GM23338 (cell line): ENCODE results near the gene DNAJC22. TPM values are rescaled to one million over a fixed set of nuclear protein-coding genes. Genes with fewer than 3 reads are reported as not detected.

Source experiments
- ATAC-seq: fragments of 200-7000 bp; cut with Tn5 transposase; 3 replicates; pipeline ENCODE4 v1.9.1; 2020
- DNase-seq: peaks from one replicate; pipeline ENCODE4 v3.0.0-alpha.2; 2015; ENCODE audit warnings: low spot score
- H2AFZ ChIP-seq: fragments of 200-600 bp; sonication (generic); 2 replicates; pipeline ENCODE4 v1.8.0; 2016; ENCODE audit warnings: antibody characterized with exemption, mild to moderate bottlenecking, moderate library complexity
- H3F3A ChIP-seq: fragments of 200-600 bp; sonication (generic); replicated peaks from 2 replicates; pipeline ENCODE4 v1.8.0; 2017; ENCODE audit warnings: antibody characterized with exemption, mixed run types, low read depth
- H3K27ac ChIP-seq: fragments of 200-600 bp; sonication (generic); 2 replicates; pipeline ENCODE4 v1.6.1; 2016; ENCODE audit warnings: low read depth
- H3K27me3 ChIP-seq: fragments of 200-600 bp; sonication (generic); 2 replicates; pipeline ENCODE4 v1.8.0; 2016; ENCODE audit warnings: mild to moderate bottlenecking, mixed run types, moderate library complexity; ENCODE audit not compliant: insufficient read depth
- H3K36me3 ChIP-seq: fragments of 200-600 bp; sonication (generic); 2 replicates; pipeline ENCODE4 v1.8.0; 2016; ENCODE audit warnings: mild to moderate bottlenecking; ENCODE audit not compliant: insufficient read depth
- H3K4me1 ChIP-seq: fragments of 200-600 bp; sonication (generic); 2 replicates; pipeline ENCODE4 v1.8.0; 2016; ENCODE audit warnings: mild to moderate bottlenecking, moderate library complexity; ENCODE audit not compliant: insufficient read depth
- H3K4me2 ChIP-seq: fragments of 200-600 bp; sonication (generic); 2 replicates; pipeline ENCODE4 v1.7.1; 2017; ENCODE audit warnings: mixed run types
- H3K4me3 ChIP-seq: fragments of 200-600 bp; sonication (generic); 2 replicates; pipeline ENCODE4 v1.6.1; 2016; ENCODE audit warnings: mixed run types
- H3K79me2 ChIP-seq: fragments of 200-600 bp; sonication (generic); replicated peaks from 2 replicates; pipeline ENCODE4 v1.8.0; 2017; ENCODE audit warnings: mild to moderate bottlenecking; ENCODE audit not compliant: insufficient read depth
- H3K9me2 ChIP-seq: fragments of 200-600 bp; sonication (generic); 2 replicates; pipeline ENCODE4 v1.8.0; 2017; ENCODE audit not compliant: insufficient read depth
- H4K20me1 ChIP-seq: fragments of 200-600 bp; sonication (generic); replicated peaks from 2 replicates; pipeline ENCODE4 v1.8.0; 2017; ENCODE audit warnings: mild to moderate bottlenecking; ENCODE audit not compliant: insufficient read depth
- H3K27ac Mint-ChIP-seq: 2 replicates; pipeline ENCODE4 v1.8.0; 2020; ENCODE audit warnings: inconsistent platforms, mild to moderate bottlenecking, moderate library complexity, mixed read lengths
- H3K27me3 Mint-ChIP-seq: 3 replicates; pipeline ENCODE4 v1.8.0; 2022; ENCODE audit warnings: low read depth, mild to moderate bottlenecking, moderate library complexity, mixed read lengths, inconsistent platforms; ENCODE audit not compliant: insufficient read depth, poor library complexity
- H3K36me3 Mint-ChIP-seq: 3 replicates; pipeline ENCODE4 v1.8.0; 2021; ENCODE audit warnings: low read depth, mild to moderate bottlenecking, inconsistent platforms, moderate library complexity, mixed read lengths
- H3K4me1 Mint-ChIP-seq: 3 replicates; pipeline ENCODE4 v1.8.0; 2020; ENCODE audit warnings: mild to moderate bottlenecking, inconsistent platforms, mixed read lengths
- H3K4me3 Mint-ChIP-seq: 3 replicates; pipeline ENCODE4 v1.8.0; 2021; ENCODE audit warnings: moderate library complexity, mild to moderate bottlenecking, inconsistent platforms, mixed read lengths
- H3K9me3 Mint-ChIP-seq: 3 replicates; pipeline ENCODE4 v1.8.0; 2020; ENCODE audit warnings: moderate library complexity, mild to moderate bottlenecking, inconsistent platforms, mixed read lengths
- CREB1 ChIP-seq: fragments of 250-450 bp; sonication (Bioruptor Pico); IDR thresholded peaks from 2 replicates; pipeline ENCODE4 v1.5.0; 2020; ENCODE audit warnings: low read depth, mild to moderate bottlenecking, moderate library complexity
- EZH2 ChIP-seq: fragments of 200-600 bp; sonication (generic); IDR thresholded peaks from one replicate; pipeline ENCODE4 v1.8.0; 2017; ENCODE audit warnings: antibody characterized with exemption, mild to moderate bottlenecking, low read depth; ENCODE audit not compliant: unreplicated experiment
- EZH2phosphoT487 ChIP-seq: fragments of 200-600 bp; sonication (generic); IDR thresholded peaks from one replicate; pipeline ENCODE4 v1.8.1; 2018; ENCODE audit warnings: antibody characterized with exemption; ENCODE audit not compliant: unreplicated experiment
- JUNB ChIP-seq: IDR thresholded peaks from one replicate; pipeline ENCODE4 v1.6.1; 2016; ENCODE audit warnings: antibody characterized with exemption; ENCODE audit not compliant: unreplicated experiment
- NANOG ChIP-seq: IDR thresholded peaks from 2 replicates; pipeline ENCODE4 v1.6.1; 2016; ENCODE audit warnings: antibody characterized with exemption, borderline replicate concordance
- POLR2AphosphoS5 ChIP-seq: IDR thresholded peaks from 2 replicates; pipeline ENCODE4 v1.6.1; 2016; ENCODE audit warnings: antibody characterized with exemption, low read depth
- STAT1 ChIP-seq: IDR thresholded peaks from one replicate; pipeline ENCODE4 v1.6.1; 2016; ENCODE audit warnings: antibody characterized with exemption; ENCODE audit not compliant: unreplicated experiment
- ZNF114 ChIP-seq: fragments of 250-450 bp; sonication (Bioruptor Pico); IDR thresholded peaks from 2 replicates; pipeline ENCODE4 v1.5.0; 2020; ENCODE audit warnings: mild to moderate bottlenecking, moderate library complexity
- ZNF331 ChIP-seq: fragments of 250-450 bp; sonication (Bioruptor Pico); IDR thresholded peaks from 2 replicates; pipeline ENCODE4 v1.5.0; 2020; ENCODE audit warnings: low read depth, mild to moderate bottlenecking, moderate library complexity
- polyA plus RNA-seq: library from polyadenylated mRNA; unstranded; fragments of >200 nt; fragmentation: Nextera tagmentation; extraction: Ambion mirVana; gene quantifications from 2 replicates; pipeline ENCODE4 v1.2.1, GENCODE V29; 2016
- total RNA-seq: library from RNA; depleted of rRNA; stranded (reverse); fragments of >200 nt; shearing (Covaris generic); gene quantifications from 2 replicates; pipeline ENCODE4 v1.2.3, GENCODE V29; 2014
- TF ChIP-seq, protein P1 (sequence below), 2 experiments: fragments of 200-600 bp in 1 of 2; sonication (generic) in 1 of 2; conservative IDR thresholded peaks; 2 replicates each; pipeline versions ENCODE4 v1.5.1 to v1.6.1; 2016 to 2017; ENCODE audit warnings: antibody characterized with exemption in 2 of 2, low read depth in 2 of 2, mild to moderate bottlenecking in 2 of 2, moderate library complexity in 1 of 2
- TF ChIP-seq, protein P2 (sequence below): IDR thresholded peaks from one replicate; pipeline ENCODE4 v1.6.1; 2018; ENCODE audit warnings: antibody characterized with exemption; ENCODE audit not compliant: unreplicated experiment
- TF ChIP-seq, protein P3 (sequence below): fragments of 250-450 bp; sonication (Bioruptor Pico); IDR thresholded peaks from 2 replicates; pipeline ENCODE4 v1.5.0; 2020; ENCODE audit warnings: mild to moderate bottlenecking, moderate library complexity
- TF ChIP-seq, protein P4 (sequence below): IDR thresholded peaks from 2 replicates; pipeline ENCODE4 v1.6.1; 2016; ENCODE audit warnings: antibody characterized with exemption

DNAJC22 gene
- total and polyA plus RNA-seq, 2 experiments from 2014 or later = 0.10 TPM; not detected in 1

DNA sequence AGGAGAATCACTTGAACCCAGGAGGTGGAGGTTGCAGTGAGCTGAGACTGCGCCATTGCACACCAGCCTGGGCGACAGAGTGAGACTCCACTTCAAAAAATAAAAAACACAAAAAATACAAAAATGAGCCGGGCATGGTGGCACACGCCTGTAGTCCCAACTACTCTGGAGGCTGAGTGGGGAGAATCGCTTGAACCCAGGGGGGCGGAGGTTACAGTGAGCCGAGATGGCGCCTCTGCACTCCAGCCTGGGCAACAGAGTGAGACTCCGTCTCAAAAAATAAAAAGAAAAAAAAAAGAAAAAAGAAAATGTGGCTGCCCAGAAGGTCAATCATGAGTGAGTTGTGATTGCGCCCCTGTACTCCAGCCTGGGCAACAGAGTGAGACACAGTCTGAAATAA is 9.2 kb downstream of the DNAJC22 start:
- ATAC-seq = no peak
- DNase-seq = no peak
- no peaks in the 10 kb centered on the region for H3K36me3 Mint-ChIP-seq

More for the DNA sequence above, 9.2 kb downstream of the DNAJC22 start:
- H3K79me2 ChIP-seq = no peaks in the 10 kb centered on the region
- no peaks in the 10 kb centered on the region for H3K4me1 ChIP-seq
- no peak overlapping the region for H3K4me2 ChIP-seq
- no peak overlapping the region for H3K27ac Mint-ChIP-seq
- H3F3A ChIP-seq = no peaks in the 10 kb centered on the region
- H2AFZ ChIP-seq = no peak overlapping the region
- H3K4me3 Mint-ChIP-seq = no peak overlapping the region
- peaks cover 2% of the 10 kb centered on the region; the same call in 1 of the 3 replicates for H3K4me1 Mint-ChIP-seq
- H3K9me3 Mint-ChIP-seq = no peaks in the 10 kb centered on the region
- 0 out of 2 replicates have a peak, but pooled peaks cover 3% of the 10 kb centered on the region for H4K20me1 ChIP-seq
- no peak for TF ChIP-seq ZNF114 (CRISPR knock-in tag)
- no peak for TF ChIP-seq STAT1
- TF ChIP-seq EZH2phosphoT487 = no peak
- TF ChIP-seq NANOG = no peak
- TF ChIP-seq, protein P1, sequence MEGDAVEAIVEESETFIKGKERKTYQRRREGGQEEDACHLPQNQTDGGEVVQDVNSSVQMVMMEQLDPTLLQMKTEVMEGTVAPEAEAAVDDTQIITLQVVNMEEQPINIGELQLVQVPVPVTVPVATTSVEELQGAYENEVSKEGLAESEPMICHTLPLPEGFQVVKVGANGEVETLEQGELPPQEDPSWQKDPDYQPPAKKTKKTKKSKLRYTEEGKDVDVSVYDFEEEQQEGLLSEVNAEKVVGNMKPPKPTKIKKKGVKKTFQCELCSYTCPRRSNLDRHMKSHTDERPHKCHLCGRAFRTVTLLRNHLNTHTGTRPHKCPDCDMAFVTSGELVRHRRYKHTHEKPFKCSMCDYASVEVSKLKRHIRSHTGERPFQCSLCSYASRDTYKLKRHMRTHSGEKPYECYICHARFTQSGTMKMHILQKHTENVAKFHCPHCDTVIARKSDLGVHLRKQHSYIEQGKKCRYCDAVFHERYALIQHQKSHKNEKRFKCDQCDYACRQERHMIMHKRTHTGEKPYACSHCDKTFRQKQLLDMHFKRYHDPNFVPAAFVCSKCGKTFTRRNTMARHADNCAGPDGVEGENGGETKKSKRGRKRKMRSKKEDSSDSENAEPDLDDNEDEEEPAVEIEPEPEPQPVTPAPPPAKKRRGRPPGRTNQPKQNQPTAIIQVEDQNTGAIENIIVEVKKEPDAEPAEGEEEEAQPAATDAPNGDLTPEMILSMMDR (conservative IDR thresholded peaks at IDR 0.05; ENCODE audit: low read depth in 2 of 2) = no peak
- TF ChIP-seq POLR2AphosphoS5 = no peak
- TF ChIP-seq, protein P2, sequence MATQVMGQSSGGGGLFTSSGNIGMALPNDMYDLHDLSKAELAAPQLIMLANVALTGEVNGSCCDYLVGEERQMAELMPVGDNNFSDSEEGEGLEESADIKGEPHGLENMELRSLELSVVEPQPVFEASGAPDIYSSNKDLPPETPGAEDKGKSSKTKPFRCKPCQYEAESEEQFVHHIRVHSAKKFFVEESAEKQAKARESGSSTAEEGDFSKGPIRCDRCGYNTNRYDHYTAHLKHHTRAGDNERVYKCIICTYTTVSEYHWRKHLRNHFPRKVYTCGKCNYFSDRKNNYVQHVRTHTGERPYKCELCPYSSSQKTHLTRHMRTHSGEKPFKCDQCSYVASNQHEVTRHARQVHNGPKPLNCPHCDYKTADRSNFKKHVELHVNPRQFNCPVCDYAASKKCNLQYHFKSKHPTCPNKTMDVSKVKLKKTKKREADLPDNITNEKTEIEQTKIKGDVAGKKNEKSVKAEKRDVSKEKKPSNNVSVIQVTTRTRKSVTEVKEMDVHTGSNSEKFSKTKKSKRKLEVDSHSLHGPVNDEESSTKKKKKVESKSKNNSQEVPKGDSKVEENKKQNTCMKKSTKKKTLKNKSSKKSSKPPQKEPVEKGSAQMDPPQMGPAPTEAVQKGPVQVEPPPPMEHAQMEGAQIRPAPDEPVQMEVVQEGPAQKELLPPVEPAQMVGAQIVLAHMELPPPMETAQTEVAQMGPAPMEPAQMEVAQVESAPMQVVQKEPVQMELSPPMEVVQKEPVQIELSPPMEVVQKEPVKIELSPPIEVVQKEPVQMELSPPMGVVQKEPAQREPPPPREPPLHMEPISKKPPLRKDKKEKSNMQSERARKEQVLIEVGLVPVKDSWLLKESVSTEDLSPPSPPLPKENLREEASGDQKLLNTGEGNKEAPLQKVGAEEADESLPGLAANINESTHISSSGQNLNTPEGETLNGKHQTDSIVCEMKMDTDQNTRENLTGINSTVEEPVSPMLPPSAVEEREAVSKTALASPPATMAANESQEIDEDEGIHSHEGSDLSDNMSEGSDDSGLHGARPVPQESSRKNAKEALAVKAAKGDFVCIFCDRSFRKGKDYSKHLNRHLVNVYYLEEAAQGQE = no peak
- no peak for TF ChIP-seq CREB1 (CRISPR knock-in tag)
- TF ChIP-seq ZNF331 (CRISPR knock-in tag) = no peak
- TF ChIP-seq, protein P3, sequence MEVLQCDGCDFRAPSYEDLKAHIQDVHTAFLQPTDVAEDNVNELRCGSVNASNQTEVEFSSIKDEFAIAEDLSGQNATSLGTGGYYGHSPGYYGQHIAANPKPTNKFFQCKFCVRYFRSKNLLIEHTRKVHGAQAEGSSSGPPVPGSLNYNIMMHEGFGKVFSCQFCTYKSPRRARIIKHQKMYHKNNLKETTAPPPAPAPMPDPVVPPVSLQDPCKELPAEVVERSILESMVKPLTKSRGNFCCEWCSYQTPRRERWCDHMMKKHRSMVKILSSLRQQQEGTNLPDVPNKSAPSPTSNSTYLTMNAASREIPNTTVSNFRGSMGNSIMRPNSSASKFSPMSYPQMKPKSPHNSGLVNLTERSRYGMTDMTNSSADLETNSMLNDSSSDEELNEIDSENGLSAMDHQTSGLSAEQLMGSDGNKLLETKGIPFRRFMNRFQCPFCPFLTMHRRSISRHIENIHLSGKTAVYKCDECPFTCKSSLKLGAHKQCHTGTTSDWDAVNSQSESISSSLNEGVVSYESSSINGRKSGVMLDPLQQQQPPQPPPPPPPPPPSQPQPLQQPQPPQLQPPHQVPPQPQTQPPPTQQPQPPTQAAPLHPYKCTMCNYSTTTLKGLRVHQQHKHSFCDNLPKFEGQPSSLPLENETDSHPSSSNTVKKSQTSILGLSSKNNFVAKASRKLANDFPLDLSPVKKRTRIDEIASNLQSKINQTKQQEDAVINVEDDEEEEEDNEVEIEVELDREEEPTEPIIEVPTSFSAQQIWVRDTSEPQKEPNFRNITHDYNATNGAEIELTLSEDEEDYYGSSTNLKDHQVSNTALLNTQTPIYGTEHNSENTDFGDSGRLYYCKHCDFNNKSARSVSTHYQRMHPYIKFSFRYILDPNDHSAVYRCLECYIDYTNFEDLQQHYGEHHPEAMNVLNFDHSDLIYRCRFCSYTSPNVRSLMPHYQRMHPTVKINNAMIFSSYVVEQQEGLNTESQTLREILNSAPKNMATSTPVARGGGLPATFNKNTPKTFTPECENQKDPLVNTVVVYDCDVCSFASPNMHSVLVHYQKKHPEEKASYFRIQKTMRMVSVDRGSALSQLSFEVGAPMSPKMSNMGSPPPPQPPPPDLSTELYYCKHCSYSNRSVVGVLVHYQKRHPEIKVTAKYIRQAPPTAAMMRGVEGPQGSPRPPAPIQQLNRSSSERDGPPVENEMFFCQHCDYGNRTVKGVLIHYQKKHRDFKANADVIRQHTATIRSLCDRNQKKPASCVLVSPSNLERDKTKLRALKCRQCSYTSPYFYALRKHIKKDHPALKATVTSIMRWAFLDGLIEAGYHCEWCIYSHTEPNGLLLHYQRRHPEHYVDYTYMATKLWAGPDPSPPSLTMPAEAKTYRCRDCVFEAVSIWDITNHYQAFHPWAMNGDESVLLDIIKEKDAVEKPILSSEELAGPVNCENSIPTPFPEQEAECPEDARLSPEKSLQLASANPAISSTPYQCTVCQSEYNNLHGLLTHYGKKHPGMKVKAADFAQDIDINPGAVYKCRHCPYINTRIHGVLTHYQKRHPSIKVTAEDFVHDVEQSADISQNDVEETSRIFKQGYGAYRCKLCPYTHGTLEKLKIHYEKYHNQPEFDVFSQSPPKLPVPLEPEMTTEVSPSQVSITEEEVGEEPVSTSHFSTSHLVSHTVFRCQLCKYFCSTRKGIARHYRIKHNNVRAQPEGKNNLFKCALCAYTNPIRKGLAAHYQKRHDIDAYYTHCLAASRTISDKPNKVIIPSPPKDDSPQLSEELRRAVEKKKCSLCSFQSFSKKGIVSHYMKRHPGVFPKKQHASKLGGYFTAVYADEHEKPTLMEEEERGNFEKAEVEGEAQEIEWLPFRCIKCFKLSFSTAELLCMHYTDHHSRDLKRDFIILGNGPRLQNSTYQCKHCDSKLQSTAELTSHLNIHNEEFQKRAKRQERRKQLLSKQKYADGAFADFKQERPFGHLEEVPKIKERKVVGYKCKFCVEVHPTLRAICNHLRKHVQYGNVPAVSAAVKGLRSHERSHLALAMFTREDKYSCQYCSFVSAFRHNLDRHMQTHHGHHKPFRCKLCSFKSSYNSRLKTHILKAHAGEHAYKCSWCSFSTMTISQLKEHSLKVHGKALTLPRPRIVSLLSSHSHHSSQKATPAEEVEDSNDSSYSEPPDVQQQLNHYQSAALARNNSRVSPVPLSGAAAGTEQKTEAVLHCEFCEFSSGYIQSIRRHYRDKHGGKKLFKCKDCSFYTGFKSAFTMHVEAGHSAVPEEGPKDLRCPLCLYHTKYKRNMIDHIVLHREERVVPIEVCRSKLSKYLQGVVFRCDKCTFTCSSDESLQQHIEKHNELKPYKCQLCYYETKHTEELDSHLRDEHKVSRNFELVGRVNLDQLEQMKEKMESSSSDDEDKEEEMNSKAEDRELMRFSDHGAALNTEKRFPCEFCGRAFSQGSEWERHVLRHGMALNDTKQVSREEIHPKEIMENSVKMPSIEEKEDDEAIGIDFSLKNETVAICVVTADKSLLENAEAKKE (CRISPR knock-in tag) = no peak
- TF ChIP-seq EZH2 = no peak
- TF ChIP-seq, protein P4, sequence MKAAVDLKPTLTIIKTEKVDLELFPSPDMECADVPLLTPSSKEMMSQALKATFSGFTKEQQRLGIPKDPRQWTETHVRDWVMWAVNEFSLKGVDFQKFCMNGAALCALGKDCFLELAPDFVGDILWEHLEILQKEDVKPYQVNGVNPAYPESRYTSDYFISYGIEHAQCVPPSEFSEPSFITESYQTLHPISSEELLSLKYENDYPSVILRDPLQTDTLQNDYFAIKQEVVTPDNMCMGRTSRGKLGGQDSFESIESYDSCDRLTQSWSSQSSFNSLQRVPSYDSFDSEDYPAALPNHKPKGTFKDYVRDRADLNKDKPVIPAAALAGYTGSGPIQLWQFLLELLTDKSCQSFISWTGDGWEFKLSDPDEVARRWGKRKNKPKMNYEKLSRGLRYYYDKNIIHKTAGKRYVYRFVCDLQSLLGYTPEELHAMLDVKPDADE = no peak
- no peak for TF ChIP-seq JUNB
- peaks cover 10% of the 10 kb centered on the region for H3K27me3 Mint-ChIP-seq
- H3K36me3 ChIP-seq = no peaks in the 10 kb centered on the region
- H3K27me3 ChIP-seq = peaks cover 25% of the 10 kb centered on the region; the same call in 1 of the 2 replicates
- no peak overlapping the region for H3K27ac ChIP-seq
- no peak overlapping the region for H3K4me3 ChIP-seq
- H3K9me2 ChIP-seq = no peaks in the 10 kb centered on the region
